ENCODE data around the gene VPS41. TPM values are rescaled to one million over a fixed set of nuclear protein-coding genes. Genes with fewer than 3 reads are reported as not detected.

The VPS41 gene
- total RNA-seq, 1 donor from 2014 or later, result 72.1 TPM

DNA sequence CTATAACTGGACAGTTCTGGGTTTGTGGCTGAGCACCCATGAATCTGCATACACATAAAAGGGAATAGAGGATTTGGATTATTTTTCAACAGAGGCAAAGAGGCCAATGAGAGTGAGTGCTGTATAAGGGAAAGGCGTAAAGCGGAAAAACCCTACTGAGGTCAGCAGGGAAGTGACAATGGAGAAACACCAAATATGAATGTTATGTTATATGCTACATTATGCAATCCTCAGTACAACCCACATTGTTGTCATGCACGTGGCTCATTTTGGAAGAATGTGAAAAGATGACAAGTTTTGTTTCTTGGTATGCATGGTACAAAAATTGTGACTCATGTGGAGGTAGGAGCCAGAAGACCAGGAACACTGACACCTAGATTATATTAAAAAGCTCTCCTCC, 164.2 kb downstream of the VPS41 start:
- no peak for DNase-seq (ENCODE audit: low read depth, low spot score)

GRCh38 chr7:38743899-38744298, 165.1 kb downstream of the VPS41 start:
- peaks cover 11% of the 10 kb centered on the region for H3K36me3 Mint-ChIP-seq (ENCODE audit: low read depth)
- no peak overlapping the region for H3K27ac Mint-ChIP-seq (ENCODE audit: unreplicated experiment)
- no peak overlapping the region for H3K4me3 Mint-ChIP-seq
- H3K27me3 Mint-ChIP-seq (ENCODE audit: low read depth), result no peaks in the 10 kb centered on the region
- H3K9me3 Mint-ChIP-seq, result no peaks in the 10 kb centered on the region
- H3K4me1 Mint-ChIP-seq, result no peaks in the 10 kb centered on the region
- no peak for DNase-seq (ENCODE audit: low read depth, low spot score)
- TF ChIP-seq, protein P1, sequence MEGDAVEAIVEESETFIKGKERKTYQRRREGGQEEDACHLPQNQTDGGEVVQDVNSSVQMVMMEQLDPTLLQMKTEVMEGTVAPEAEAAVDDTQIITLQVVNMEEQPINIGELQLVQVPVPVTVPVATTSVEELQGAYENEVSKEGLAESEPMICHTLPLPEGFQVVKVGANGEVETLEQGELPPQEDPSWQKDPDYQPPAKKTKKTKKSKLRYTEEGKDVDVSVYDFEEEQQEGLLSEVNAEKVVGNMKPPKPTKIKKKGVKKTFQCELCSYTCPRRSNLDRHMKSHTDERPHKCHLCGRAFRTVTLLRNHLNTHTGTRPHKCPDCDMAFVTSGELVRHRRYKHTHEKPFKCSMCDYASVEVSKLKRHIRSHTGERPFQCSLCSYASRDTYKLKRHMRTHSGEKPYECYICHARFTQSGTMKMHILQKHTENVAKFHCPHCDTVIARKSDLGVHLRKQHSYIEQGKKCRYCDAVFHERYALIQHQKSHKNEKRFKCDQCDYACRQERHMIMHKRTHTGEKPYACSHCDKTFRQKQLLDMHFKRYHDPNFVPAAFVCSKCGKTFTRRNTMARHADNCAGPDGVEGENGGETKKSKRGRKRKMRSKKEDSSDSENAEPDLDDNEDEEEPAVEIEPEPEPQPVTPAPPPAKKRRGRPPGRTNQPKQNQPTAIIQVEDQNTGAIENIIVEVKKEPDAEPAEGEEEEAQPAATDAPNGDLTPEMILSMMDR (conservative IDR thresholded peaks at IDR 0.05), result no peak

More for the DNA sequence above, 164.2 kb downstream of the VPS41 start:
- H3K27me3 Mint-ChIP-seq (ENCODE audit: low read depth), result no peaks in the 10 kb centered on the region
- H3K9me3 Mint-ChIP-seq, result no peaks in the 10 kb centered on the region
- TF ChIP-seq, protein P1 (conservative IDR thresholded peaks at IDR 0.05), result no peak
- no peak overlapping the region for H3K27ac Mint-ChIP-seq (ENCODE audit: unreplicated experiment)
- no peaks in the 10 kb centered on the region for H3K4me1 Mint-ChIP-seq
- H3K36me3 Mint-ChIP-seq (ENCODE audit: low read depth), result peaks cover 15% of the 10 kb centered on the region
- no peak overlapping the region for H3K4me3 Mint-ChIP-seq

DNA sequence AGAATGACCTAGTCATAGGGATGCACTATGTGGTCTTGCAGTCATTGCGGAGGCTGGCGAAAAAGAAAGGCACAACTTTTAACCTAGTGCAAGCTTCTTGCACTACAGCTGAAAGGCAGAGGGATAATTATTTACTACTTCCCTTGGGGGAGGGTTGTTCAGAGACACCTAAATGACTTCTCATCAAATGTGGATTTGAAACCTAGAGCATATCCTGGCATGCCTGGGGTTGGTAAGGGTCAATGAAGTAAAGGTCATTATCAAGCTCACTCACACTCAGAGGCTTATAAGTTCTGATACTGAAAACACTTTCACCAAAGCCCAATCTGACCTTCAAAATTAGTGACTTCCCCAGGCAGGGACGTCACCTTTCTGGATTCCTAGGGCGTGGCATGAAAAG, 168.9 kb downstream of the VPS41 start:
- Mint-ChIP-seq H3K9me3 (no peaks in the 10 kb centered on the region), H3K36me3 (ENCODE audit: low read depth) (peaks cover 11% of the 10 kb centered on the region), H3K27ac (ENCODE audit: unreplicated experiment) (no peak overlapping the region), H3K4me3 (no peak overlapping the region), H3K4me1 (no peaks in the 10 kb centered on the region), H3K27me3 (ENCODE audit: low read depth) (no peaks in the 10 kb centered on the region)
- no peak for DNase-seq (ENCODE audit: low read depth, low spot score)
- TF ChIP-seq, protein P1 (conservative IDR thresholded peaks at IDR 0.05), result no peak

GRCh38 chr7:38736138-38736537, 172.9 kb downstream of the VPS41 start:
- Mint-ChIP-seq H3K9me3 (no peaks in the 10 kb centered on the region), H3K4me1 (no peaks in the 10 kb centered on the region), H3K4me3 (no peak overlapping the region), H3K36me3 (ENCODE audit: low read depth) (peaks cover 15% of the 10 kb centered on the region), H3K27ac (ENCODE audit: unreplicated experiment) (no peak overlapping the region), H3K27me3 (ENCODE audit: low read depth) (no peaks in the 10 kb centered on the region)
- DNase-seq (ENCODE audit: low read depth, low spot score), result no peak
- TF ChIP-seq, protein P1 (conservative IDR thresholded peaks at IDR 0.05), result no peak

DNA sequence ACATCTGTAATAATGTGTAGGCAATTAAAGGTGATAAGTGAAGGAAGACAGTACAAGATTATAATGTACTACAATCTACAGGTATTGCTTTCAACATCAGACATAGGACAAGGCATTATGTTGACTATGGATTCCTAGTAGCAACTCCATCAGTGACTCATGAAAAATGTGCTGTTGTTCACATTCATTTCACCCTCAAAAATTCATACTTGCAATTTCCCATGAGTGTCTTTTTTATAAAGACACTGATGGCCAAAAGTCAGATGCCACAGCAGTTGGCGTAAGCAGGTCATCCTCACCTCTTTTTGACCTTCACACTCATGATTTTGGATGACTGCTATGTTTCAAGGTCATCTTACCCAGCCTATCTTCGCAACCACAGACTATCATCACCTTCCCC, 177.8 kb downstream of the VPS41 start:
- TF ChIP-seq, protein P1 (conservative IDR thresholded peaks at IDR 0.05), result no peak
- no peak overlapping the region for H3K4me3 Mint-ChIP-seq
- DNase-seq (ENCODE audit: low read depth, low spot score), result no peak
- H3K36me3 Mint-ChIP-seq (ENCODE audit: low read depth), result peaks cover 6% of the 10 kb centered on the region
- no peaks in the 10 kb centered on the region for H3K27me3 Mint-ChIP-seq (ENCODE audit: low read depth)
- no peaks in the 10 kb centered on the region for H3K9me3 Mint-ChIP-seq
- H3K4me1 Mint-ChIP-seq, result no peaks in the 10 kb centered on the region
- H3K27ac Mint-ChIP-seq (ENCODE audit: unreplicated experiment), result no peak overlapping the region

GRCh38 chr7:38728145-38728544, 180.8 kb downstream of the VPS41 start:
- Mint-ChIP-seq H3K27ac (ENCODE audit: unreplicated experiment) (no peak overlapping the region), H3K4me3 (no peak overlapping the region), H3K4me1 (no peaks in the 10 kb centered on the region), H3K9me3 (no peaks in the 10 kb centered on the region), H3K36me3 (ENCODE audit: low read depth) (peaks cover 2% of the 10 kb centered on the region), H3K27me3 (ENCODE audit: low read depth) (no peaks in the 10 kb centered on the region)
- TF ChIP-seq, protein P1 (conservative IDR thresholded peaks at IDR 0.05), result no peak
- DNase-seq (ENCODE audit: low read depth, low spot score), result no peak
